Liver (tissue), 9 donors: ENCODE results near the gene PRDM7. TPM values are rescaled to one million over a fixed set of nuclear protein-coding genes. Genes with fewer than 3 reads are reported as not detected.
"Not testable (repeated sequence)": the region's sequence is repeated elsewhere in the genome, so short reads cannot be mapped to it uniquely, and the experiment has no call there.

Source experiments
- DNase-seq: peaks from one replicate; pipeline ENCODE4 v3.0.0-alpha.2; 2017; ENCODE audit warnings: low spot score
- H3K27ac ChIP-seq, 2 donors: one replicate each; pipeline ENCODE4 v1.7.0; 2013; ENCODE audit warnings: inconsistent platforms in 2 of 2, low read length in 2 of 2, control low read depth in 1 of 2, low read depth in 1 of 2, mild to moderate bottlenecking in 1 of 2
- H3K27me3 ChIP-seq, 4 donors: one replicate each; pipeline versions ENCODE4 v1.6.1 to v1.7.0; 2013; ENCODE audit warnings: low read length in 3 of 4, inconsistent platforms in 1 of 4, mild to moderate bottlenecking in 1 of 4, moderate library complexity in 1 of 4; ENCODE audit not compliant: control insufficient read depth in 4 of 4, insufficient read depth in 4 of 4
- H3K36me3 ChIP-seq, 4 donors: one replicate each; pipeline versions ENCODE4 v1.6.1 to v1.7.0; 2013; ENCODE audit warnings: low read length in 3 of 4, mild to moderate bottlenecking in 3 of 4, low read depth in 1 of 4, moderate library complexity in 1 of 4; ENCODE audit not compliant: control insufficient read depth in 4 of 4, insufficient read depth in 3 of 4
- H3K4me1 ChIP-seq, 4 donors: one replicate each; pipeline versions ENCODE4 v1.6.1 to v1.7.0; 2013; ENCODE audit warnings: low read length in 3 of 4, mild to moderate bottlenecking in 3 of 4, moderate library complexity in 1 of 4; ENCODE audit not compliant: control insufficient read depth in 4 of 4, insufficient read depth in 4 of 4
- H3K4me3 ChIP-seq, 3 donors: one replicate each; pipeline versions ENCODE4 v1.6.1 to v1.7.0; 2013; ENCODE audit warnings: low read length in 3 of 3, control low read depth in 1 of 3, low read depth in 1 of 3, mild to moderate bottlenecking in 1 of 3
- H3K9ac ChIP-seq, 2 donors: one replicate each; pipeline ENCODE4 v1.7.0; 2013; ENCODE audit warnings: low read length in 2 of 2, mild to moderate bottlenecking in 2 of 2, moderate library complexity in 2 of 2, control low read depth in 1 of 2, low read depth in 1 of 2
- H3K9me3 ChIP-seq, 4 donors: one replicate each; pipeline versions ENCODE4 v1.6.1 to v1.7.0; 2013; ENCODE audit warnings: low read length in 3 of 4; ENCODE audit not compliant: control insufficient read depth in 4 of 4
- EGR1 ChIP-seq, 2 donors: IDR thresholded peaks; 2 replicates each; pipeline ENCODE4 v1.6.1; 2016 to 2018; ENCODE audit warnings: antibody characterized with exemption in 2 of 2, low read depth in 2 of 2
- FOXA1 ChIP-seq: IDR thresholded peaks from 2 replicates; pipeline ENCODE4 v1.6.1; 2016; ENCODE audit warnings: antibody characterized with exemption
- FOXA2 ChIP-seq: IDR thresholded peaks from 2 replicates; pipeline ENCODE4 v1.6.1; 2016; ENCODE audit warnings: antibody characterized with exemption
- JUND ChIP-seq, 2 donors: IDR thresholded peaks; 2 replicates each; pipeline ENCODE4 v1.6.1; 2016; ENCODE audit warnings: antibody characterized with exemption in 2 of 2
- NR2F2 ChIP-seq: IDR thresholded peaks from 2 replicates; pipeline ENCODE4 v1.6.1; 2016; ENCODE audit warnings: antibody characterized with exemption
- SP1 ChIP-seq: IDR thresholded peaks from 2 replicates; pipeline ENCODE4 v1.6.1; 2018; ENCODE audit warnings: antibody characterized with exemption, mild to moderate bottlenecking
- YY1 ChIP-seq: IDR thresholded peaks from 2 replicates; pipeline ENCODE4 v1.6.1; 2016; ENCODE audit warnings: antibody characterized with exemption, mild to moderate bottlenecking
- WGBS: extraction: QIAGEN DNeasy Blood & Tissue Kit; methylation state at CpG from one replicate; pipeline ENCODE4 v1.1.7; 2013; 5-methylcytosine and 5-hydroxymethylcytosine counted together
- polyA plus RNA-seq, 2 donors: library from polyadenylated mRNA; stranded (reverse) in 1 of 2; unstranded in 1 of 2; fragments of 200-250 nt in 1 of 2; fragments of >200 nt in 1 of 2; fragmentation: Nextera tagmentation in 1 of 2; extraction: Ambion mirVana in 1 of 2; gene quantifications; one replicate each; pipeline versions ENCODE4 v1.2.1 to v1.2.3, GENCODE V29; 2013 to 2015
- total RNA-seq, 2 donors: library from RNA; depleted of rRNA; stranded (reverse); fragments of >200 nt; gene quantifications; one replicate each; pipeline ENCODE4 v1.2.3, GENCODE V29; 2014
- TF ChIP-seq, protein P1 (sequence below): IDR thresholded peaks from 2 replicates; pipeline ENCODE4 v1.6.1; 2016; ENCODE audit warnings: antibody characterized with exemption
- TF ChIP-seq, protein P2 (sequence below): IDR thresholded peaks from 2 replicates; pipeline ENCODE4 v1.6.1; 2016; ENCODE audit warnings: antibody characterized with exemption, mild to moderate bottlenecking
- TF ChIP-seq, protein P3 (sequence below): IDR thresholded peaks from 2 replicates; pipeline ENCODE4 v1.6.1; 2016; ENCODE audit warnings: antibody characterized with exemption
- donor health status: healthy.
- donor health status: healthy.
- donor health status: healthy.
- donor health status: healthy.
- donor health status: healthy.

Gene PRDM7
- total RNA-seq = not detected
- polyA plus RNA-seq = not detected

GRCh38 chr16:90077240-90077756, at the start of gene PRDM7:
Gene PRDM7 (minus strand): TSS chr16:90077331. CDS start chr16:90075910, 1,421 bp downstream.
- TF ChIP-seq JUND (IDR thresholded peaks at IDR 0.05) (no peak), SP1 (peak; percentile 87), NR2F2 (no peak), FOXA2 (no peak), YY1 (peak; percentile 21), EGR1 (IDR thresholded peaks at IDR 0.05; ENCODE audit: low read depth in 2 of 2) (no peak), FOXA1 (no peak)
- TF ChIP-seq, protein P1, sequence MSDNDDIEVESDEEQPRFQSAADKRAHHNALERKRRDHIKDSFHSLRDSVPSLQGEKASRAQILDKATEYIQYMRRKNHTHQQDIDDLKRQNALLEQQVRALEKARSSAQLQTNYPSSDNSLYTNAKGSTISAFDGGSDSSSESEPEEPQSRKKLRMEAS = peak; percentile 15
- TF ChIP-seq, protein P2, sequence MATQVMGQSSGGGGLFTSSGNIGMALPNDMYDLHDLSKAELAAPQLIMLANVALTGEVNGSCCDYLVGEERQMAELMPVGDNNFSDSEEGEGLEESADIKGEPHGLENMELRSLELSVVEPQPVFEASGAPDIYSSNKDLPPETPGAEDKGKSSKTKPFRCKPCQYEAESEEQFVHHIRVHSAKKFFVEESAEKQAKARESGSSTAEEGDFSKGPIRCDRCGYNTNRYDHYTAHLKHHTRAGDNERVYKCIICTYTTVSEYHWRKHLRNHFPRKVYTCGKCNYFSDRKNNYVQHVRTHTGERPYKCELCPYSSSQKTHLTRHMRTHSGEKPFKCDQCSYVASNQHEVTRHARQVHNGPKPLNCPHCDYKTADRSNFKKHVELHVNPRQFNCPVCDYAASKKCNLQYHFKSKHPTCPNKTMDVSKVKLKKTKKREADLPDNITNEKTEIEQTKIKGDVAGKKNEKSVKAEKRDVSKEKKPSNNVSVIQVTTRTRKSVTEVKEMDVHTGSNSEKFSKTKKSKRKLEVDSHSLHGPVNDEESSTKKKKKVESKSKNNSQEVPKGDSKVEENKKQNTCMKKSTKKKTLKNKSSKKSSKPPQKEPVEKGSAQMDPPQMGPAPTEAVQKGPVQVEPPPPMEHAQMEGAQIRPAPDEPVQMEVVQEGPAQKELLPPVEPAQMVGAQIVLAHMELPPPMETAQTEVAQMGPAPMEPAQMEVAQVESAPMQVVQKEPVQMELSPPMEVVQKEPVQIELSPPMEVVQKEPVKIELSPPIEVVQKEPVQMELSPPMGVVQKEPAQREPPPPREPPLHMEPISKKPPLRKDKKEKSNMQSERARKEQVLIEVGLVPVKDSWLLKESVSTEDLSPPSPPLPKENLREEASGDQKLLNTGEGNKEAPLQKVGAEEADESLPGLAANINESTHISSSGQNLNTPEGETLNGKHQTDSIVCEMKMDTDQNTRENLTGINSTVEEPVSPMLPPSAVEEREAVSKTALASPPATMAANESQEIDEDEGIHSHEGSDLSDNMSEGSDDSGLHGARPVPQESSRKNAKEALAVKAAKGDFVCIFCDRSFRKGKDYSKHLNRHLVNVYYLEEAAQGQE = no peak
- TF ChIP-seq, protein P3, sequence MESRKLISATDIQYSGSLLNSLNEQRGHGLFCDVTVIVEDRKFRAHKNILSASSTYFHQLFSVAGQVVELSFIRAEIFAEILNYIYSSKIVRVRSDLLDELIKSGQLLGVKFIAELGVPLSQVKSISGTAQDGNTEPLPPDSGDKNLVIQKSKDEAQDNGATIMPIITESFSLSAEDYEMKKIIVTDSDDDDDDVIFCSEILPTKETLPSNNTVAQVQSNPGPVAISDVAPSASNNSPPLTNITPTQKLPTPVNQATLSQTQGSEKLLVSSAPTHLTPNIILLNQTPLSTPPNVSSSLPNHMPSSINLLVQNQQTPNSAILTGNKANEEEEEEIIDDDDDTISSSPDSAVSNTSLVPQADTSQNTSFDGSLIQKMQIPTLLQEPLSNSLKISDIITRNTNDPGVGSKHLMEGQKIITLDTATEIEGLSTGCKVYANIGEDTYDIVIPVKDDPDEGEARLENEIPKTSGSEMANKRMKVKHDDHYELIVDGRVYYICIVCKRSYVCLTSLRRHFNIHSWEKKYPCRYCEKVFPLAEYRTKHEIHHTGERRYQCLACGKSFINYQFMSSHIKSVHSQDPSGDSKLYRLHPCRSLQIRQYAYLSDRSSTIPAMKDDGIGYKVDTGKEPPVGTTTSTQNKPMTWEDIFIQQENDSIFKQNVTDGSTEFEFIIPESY = no peak
- no peak within 1 kb of the TSS for H3K9ac ChIP-seq
- peak; percentile 93 for DNase-seq
- 6% methylated on average over 32 of the region's 32 CpGs for WGBS
- peaks cover 0 to 2% (median 0%) of the 10 kb centered on the region in 4 donors for H3K27me3 ChIP-seq
- no peaks in the 10 kb centered on the region for H3K36me3 ChIP-seq
- H3K9me3 ChIP-seq = no peaks in the 10 kb centered on the region
- peaks cover 0 to 10% (median 2%) of the 10 kb centered on the region in 4 donors for H3K4me1 ChIP-seq
- peak within 1 kb of the TSS in 2 of 3 donors; percentile 21 to 38 for H3K4me3 ChIP-seq
- H3K27ac ChIP-seq = no peak within 1 kb of the TSS

DNA sequence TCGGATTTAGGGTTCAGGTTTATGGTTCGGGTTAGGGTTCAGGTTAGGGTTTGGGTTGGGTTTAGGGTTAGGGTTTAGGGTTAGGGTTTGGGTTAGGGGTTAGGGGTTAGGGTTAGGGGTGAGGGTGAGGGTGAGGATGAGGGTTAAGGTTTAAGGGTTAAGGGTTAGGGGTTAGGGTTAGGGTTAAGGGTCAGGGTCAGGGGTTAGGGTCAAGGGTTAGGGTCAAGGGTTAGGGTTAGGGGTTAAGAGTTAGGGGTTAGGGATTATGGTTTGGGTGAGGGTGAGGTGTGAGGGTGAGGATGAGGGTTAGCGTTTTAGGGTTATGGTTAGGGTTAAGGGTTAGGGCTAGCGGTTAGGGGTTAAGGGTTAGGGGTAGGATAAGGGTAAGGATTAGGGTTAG, 44.7 kb upstream of the PRDM7 start:
- not testable (repeated sequence) for H3K9ac ChIP-seq, H3K27ac ChIP-seq, DNase-seq, H3K4me1 ChIP-seq, H3K9me3 ChIP-seq, H3K27me3 ChIP-seq, H3K36me3 ChIP-seq, H3K4me3 ChIP-seq
- no CpG with 5 or more reads among the region's 4 CpGs for WGBS

DNA sequence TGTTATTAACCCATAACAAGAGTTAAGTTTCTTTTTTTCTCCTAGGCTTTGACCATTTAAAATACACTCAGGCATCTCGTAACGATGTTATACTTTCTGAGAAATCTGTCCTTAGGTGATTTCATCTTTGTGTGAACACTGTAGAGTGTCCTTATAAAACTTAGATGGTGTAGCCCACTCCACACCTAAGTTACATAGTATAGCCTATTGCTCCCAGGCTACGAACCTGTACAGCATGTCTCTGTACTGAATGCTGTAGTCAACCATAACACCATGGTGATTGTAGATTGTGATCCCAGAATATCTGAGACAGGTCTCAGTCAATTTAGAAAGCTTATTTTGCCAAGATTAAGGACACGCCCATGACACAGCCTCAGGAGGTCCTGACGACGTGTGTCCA, 30.5 kb upstream of the PRDM7 start:
- not testable (repeated sequence) for H3K27ac ChIP-seq, H3K9ac ChIP-seq, H3K9me3 ChIP-seq, H3K4me3 ChIP-seq, H3K27me3 ChIP-seq, H3K4me1 ChIP-seq, DNase-seq, H3K36me3 ChIP-seq
- no CpG with 5 or more reads among the region's 6 CpGs for whole genome bisulfite sequencing

DNA sequence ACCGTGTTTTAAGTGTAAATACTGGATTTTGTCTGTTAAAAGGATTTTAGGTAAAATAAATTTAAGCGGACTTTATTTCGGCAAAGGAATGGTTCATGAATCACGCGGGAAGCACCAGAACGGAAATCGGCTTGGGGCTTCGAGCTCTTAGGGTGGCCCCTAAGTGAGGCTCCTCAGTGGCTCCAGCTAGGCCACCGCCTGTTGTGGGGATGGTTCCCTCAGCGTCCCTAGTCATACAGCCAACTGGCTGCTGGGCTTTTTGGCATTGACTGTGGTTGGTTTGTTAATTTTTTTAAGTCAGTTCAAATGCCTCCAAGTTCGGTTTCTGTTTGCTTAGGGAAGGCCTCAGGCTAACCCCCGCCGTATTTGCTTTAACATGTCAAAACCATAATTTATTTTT, 29.9 kb upstream of the PRDM7 start:
- not testable (repeated sequence) for DNase-seq, H3K27ac ChIP-seq, H3K9me3 ChIP-seq, H3K36me3 ChIP-seq, H3K9ac ChIP-seq, H3K4me1 ChIP-seq, H3K4me3 ChIP-seq, H3K27me3 ChIP-seq
- 91% methylated on average over 8 of the region's 13 CpGs for WGBS

- H3K27ac ChIP-seq, H3K9ac ChIP-seq, H3K36me3 ChIP-seq, H3K27me3 ChIP-seq, H3K9me3 ChIP-seq, H3K4me3 ChIP-seq, H3K4me1 ChIP-seq, DNase-seq: not testable (repeated sequence)
- WGBS = 28% methylated on average over 31 of the region's 32 CpGs
Measured at GRCh38 chr16:90106271-90106670, 29.1 kb upstream of the PRDM7 start.

DNA sequence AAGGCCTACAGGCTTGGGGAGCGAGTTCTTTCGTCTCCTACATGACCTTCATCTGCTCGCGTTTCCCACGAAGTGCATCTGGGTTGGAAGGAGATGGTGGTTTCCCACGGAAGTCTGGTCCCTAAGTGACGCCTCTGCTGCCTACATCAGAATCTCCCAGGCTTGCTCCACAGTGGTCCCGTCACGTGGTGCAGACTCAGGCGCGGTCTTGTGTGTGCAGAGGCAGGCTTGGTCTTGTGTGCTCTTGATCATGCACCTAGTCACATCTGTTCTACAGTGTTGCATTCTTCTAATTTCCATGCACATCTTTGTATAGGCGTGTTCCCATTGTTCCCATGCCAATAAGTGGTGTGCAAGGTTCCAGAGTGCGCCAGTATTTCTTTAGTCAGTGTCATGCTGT, 27.6 kb upstream of the PRDM7 start:
- H3K9me3 ChIP-seq, H3K27ac ChIP-seq, DNase-seq, H3K4me3 ChIP-seq, H3K4me1 ChIP-seq, H3K36me3 ChIP-seq, H3K27me3 ChIP-seq, H3K9ac ChIP-seq: not testable (repeated sequence)
- 88% methylated on average over 13 of the region's 13 CpGs for WGBS
